Epithelial cell of esophagus (primary cell): ENCODE data around the gene ADPGK.

Source experiments
- DNase-seq: peaks from one replicate; pipeline ENCODE4 v3.0.0; 2010; ENCODE audit warnings: low read depth
- H3K4me3 ChIP-seq: 2 replicates; pipeline ENCODE4 v1.5.1; 2011; ENCODE audit warnings: mild to moderate bottlenecking, low read length, control low read depth
- CTCF ChIP-seq: IDR thresholded peaks from 2 replicates; pipeline ENCODE4 v1.5.1; 2011; ENCODE audit warnings: low read depth, mild to moderate bottlenecking, low read length, control low read depth, inconsistent platforms; ENCODE audit not compliant: insufficient read depth; ENCODE audit errors: missing control alignments

The ADPGK gene

DNA sequence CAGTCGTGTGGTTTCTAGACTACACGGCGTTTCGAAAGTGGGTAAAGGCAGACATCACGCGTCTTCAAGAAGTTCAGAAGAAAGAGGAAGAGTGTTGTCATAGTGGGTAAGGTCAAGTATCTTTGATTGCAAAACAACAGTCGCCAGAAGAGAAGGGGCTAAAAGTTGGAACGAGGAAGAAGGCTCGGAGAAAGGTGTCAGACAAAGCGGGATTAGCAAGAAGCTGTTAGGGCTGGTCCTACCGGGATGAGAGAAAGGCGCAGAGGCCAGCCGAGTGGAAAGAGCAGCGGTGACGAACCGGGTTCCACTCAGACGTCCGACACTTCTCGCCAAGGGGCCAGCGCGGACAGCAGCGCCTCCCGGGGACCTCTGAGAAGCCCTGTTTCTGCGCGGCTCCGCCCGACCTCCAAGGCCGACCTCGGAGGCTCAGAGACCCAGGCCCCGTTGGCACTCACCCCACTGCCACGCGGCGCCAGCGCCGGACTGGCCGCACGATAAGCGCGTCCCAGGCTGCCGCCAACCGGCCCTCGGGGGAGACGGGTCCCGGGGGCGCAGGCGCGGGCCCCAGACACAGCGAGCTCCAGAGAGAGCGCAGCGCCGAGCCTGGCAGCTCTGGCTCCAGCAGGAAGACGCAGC is 436 bp downstream of the ADPGK start:
- TF ChIP-seq CTCF, result no peak
- H3K4me3 ChIP-seq, result peak overlapping the region; percentile 90
- no peak for DNase-seq

DNA sequence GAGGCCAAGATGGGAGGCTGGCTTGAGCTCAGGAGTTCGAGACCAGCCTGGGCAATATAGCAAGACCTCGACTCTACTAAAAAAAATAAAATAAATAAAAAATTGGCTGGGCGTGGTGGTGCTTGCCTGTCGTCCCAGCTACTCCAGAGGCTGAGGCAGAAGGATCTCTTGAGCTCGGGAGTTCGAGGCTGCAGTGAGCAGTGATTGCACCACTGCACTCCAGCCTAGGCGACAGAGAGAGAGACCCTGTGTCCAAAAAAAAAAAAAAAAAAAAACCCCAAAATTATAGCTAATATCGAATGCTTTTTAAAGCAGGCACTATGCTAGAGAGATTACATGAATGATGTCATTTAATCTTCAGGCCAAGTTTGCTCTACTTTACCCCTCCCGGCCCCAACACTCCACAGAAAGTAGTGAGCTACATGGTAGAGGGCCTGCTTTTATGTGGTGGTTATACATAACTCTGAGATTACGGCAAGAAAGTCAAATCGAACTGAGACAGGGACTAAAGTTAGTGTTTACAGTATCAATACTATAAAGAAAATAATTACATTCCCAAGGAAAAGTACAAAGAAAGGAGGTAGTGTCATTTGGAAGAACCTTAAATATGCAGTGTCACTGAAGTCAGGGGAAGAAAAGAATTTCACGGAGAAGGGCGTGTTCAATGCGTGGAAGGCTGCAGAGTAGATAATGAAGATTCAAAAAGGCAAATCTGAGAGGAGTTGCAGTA is 1.1 kb downstream of the ADPGK start:
- peak overlapping the region; percentile 90 for H3K4me3 ChIP-seq
- no peak for DNase-seq
- no peak for TF ChIP-seq CTCF

DNA sequence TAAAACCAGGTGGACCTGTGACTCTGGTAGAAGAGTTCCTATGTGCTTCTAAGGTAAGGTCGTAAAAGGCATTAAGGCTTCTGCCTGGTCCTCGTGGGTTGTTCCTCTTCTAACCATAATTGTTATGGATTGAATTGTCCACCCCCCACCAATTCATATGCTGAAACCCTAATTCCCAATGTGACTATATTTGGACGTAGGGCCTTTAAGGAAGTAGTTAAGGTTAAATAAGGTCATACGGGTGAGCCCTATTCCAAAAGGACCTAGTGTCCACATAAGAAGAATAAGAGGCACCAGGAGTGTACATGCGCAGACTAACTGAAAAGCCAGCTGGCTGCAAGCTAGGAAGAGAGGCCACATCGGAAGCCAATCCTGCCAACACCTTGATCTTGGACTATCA is 1.9 kb downstream of the ADPGK start:
- DNase-seq, result no peak
- H3K4me3 ChIP-seq, result no peak overlapping the region
- TF ChIP-seq CTCF, result no peak

DNA sequence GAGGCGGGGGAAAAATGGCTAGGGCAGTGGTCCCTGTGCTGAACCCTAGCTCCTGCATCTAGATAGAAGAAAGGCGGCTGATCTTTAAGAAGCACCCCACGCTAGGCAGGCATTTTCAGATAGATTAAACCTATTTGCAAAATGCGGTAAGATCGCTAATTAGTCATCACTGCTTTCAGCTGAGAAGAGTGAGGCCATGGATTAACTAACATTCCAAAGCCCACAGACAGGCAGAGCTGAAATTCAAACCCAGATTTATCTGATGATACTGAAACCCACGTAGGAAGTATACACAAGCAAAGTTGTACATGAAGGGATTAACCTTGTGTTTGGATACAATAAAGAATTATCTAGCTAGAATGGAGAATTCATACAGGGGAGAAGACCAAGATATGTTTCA is 4.8 kb downstream of the ADPGK start:
- H3K4me3 ChIP-seq, result no peak overlapping the region

DNA sequence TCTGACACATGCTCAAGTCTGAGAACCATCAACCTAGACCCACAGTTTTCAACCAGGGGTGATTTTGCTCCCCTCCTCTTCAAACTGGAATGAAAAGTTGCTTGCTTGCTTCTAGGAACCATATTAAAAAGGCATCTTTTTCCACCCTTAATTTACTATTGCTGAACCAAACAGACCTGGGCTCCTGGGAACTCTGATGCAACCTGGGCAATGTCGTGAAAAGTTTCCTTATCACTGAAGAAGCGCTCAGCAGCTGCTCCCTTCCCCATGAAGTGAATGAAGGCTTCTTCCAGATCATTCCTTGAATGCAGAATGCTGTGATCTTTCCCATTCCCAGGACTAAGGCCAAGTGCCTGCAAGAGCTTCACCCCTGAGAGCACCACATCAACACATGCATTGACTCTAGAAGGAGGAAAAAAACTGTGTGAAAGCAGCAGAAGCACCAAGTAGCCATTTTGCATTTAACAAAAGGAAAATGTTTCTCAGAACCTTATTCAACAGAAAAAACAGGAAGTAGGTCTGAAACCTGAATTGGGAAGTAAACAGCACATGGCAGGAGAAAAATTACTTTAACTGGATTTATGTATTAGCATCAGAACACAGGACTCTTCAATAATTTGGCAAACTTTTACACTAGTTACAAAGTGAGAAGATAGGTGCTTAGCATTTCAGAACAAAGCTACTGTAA is 8.7 kb downstream of the ADPGK start:
- no peak overlapping the region for H3K4me3 ChIP-seq
- no peak for DNase-seq
- no peak for TF ChIP-seq CTCF

More for the DNA sequence above, 4.8 kb downstream of the ADPGK start:
- TF ChIP-seq CTCF, result no peak
- DNase-seq, result no peak

DNA sequence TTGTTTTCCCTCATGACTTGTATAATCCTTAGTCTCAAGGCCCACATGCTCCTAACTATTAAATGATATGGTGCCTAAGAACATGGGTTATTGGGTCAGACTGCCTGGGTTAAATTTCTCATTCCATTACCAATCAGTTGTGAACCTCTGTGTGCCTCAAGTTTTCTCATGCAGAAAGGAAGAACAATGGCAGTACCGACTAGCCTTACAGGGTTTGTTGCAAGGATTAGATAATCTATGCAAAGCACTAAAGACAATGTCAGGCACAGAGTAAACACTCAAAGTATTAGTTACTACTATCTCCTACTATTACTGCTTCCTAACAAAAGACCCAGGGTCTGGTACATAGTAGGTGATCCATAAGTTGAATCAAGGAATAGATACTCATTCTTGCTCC is 12.2 kb downstream of the ADPGK start:
- no peak for DNase-seq
- TF ChIP-seq CTCF, result no peak
- no peak overlapping the region for H3K4me3 ChIP-seq
